ENCODE measurements around the gene GPT2. TPM values are rescaled to one million over a fixed set of nuclear protein-coding genes. Genes with fewer than 3 reads are reported as not detected.

GPT2 gene
- polyA plus RNA-seq, 3 donors, result 0.98 to 1.5 (median 1.4) TPM

DNA sequence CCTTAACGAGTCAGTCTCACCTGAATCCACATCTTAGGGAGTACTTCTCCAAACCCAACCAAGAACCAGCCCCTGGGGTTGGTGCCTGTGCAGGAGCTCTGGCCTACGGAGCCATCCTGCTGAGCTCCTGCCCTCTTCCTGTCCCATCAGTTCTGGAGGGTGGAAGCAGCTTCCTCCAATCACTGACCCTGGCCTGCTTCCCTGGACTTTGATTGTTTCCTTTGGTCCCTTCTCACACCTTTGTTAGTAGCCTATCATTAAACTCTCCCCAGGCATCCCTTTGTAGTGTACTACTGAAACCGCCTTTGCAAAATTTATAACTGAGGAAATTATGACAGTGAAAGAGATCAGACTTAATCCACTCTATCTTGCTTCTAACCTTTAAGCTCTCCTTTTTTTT, 32.0 kb upstream of the GPT2 start:
- no peaks in the 10 kb centered on the region for H4K20me1 ChIP-seq (ENCODE audit: insufficient read depth, low read length)
- no peaks in the 10 kb centered on the region for H3K36me3 ChIP-seq (replicated peaks in 1 of 2; ENCODE audit: control insufficient read depth in 1 of 2, insufficient read depth in 2 of 2, low read length in 2 of 2)
- no peak overlapping the region for H2AFZ ChIP-seq (ENCODE audit: insufficient read depth, low read depth, low read length, poor library complexity, severe bottlenecking)
- Mint-ChIP-seq H3K27me3 (ENCODE audit: low read depth in 3 of 3) (no peaks in the 10 kb centered on the region), H3K4me1 (peaks cover 4% of the 10 kb centered on the region), H3K4me3 (no peak overlapping the region), H3K27ac (peak overlapping the region in 1 of 7 donors; percentile 18), H3K36me3 (no peaks in the 10 kb centered on the region), H3K9me3 (no peaks in the 10 kb centered on the region)
- H3K27ac ChIP-seq (ENCODE audit: low read depth in 1 of 2, low read length in 2 of 2), result no peak overlapping the region
- H3K9me3 ChIP-seq (replicated peaks in 1 of 2; ENCODE audit: control insufficient read depth in 1 of 2, insufficient read depth in 1 of 2, low read length in 2 of 2), result no peaks in the 10 kb centered on the region
- no peaks in the 10 kb centered on the region for H3K4me1 ChIP-seq (ENCODE audit: control insufficient read depth in 1 of 2, insufficient read depth in 2 of 2, low read length in 2 of 2)
- H3K79me2 ChIP-seq (ENCODE audit: insufficient read depth, low read length), result no peaks in the 10 kb centered on the region
- H3K9ac ChIP-seq (ENCODE audit: insufficient read depth, low read length, poor library complexity, severe bottlenecking), result no peak overlapping the region
- no peak for DNase-seq
- no peaks in the 10 kb centered on the region for H3K27me3 ChIP-seq (ENCODE audit: control insufficient read depth in 2 of 2, insufficient read depth in 2 of 2, low read length in 2 of 2)
- intact Hi-C loops (cut with micrococcal nuclease), result loop anchor here in 1 of 2 donors (5.0 kb wide), 1 partner anchor 35 kb away; no protein-coding TSS in a partner anchor
- no peak overlapping the region for H3K4me2 ChIP-seq (replicated peaks; ENCODE audit: extremely low read depth, low read length, poor library complexity, severe bottlenecking)
- 100% methylated on average over 1 of the region's 3 CpGs for WGBS (ENCODE audit: insufficient coverage)
- H3K4me3 ChIP-seq (replicated peaks in 1 of 3; ENCODE audit: low read depth in 2 of 3, low read length in 3 of 3), result no peak overlapping the region
- TF ChIP-seq, protein P1, sequence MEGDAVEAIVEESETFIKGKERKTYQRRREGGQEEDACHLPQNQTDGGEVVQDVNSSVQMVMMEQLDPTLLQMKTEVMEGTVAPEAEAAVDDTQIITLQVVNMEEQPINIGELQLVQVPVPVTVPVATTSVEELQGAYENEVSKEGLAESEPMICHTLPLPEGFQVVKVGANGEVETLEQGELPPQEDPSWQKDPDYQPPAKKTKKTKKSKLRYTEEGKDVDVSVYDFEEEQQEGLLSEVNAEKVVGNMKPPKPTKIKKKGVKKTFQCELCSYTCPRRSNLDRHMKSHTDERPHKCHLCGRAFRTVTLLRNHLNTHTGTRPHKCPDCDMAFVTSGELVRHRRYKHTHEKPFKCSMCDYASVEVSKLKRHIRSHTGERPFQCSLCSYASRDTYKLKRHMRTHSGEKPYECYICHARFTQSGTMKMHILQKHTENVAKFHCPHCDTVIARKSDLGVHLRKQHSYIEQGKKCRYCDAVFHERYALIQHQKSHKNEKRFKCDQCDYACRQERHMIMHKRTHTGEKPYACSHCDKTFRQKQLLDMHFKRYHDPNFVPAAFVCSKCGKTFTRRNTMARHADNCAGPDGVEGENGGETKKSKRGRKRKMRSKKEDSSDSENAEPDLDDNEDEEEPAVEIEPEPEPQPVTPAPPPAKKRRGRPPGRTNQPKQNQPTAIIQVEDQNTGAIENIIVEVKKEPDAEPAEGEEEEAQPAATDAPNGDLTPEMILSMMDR (IDR thresholded peaks at IDR 0.05), result no peak

DNA sequence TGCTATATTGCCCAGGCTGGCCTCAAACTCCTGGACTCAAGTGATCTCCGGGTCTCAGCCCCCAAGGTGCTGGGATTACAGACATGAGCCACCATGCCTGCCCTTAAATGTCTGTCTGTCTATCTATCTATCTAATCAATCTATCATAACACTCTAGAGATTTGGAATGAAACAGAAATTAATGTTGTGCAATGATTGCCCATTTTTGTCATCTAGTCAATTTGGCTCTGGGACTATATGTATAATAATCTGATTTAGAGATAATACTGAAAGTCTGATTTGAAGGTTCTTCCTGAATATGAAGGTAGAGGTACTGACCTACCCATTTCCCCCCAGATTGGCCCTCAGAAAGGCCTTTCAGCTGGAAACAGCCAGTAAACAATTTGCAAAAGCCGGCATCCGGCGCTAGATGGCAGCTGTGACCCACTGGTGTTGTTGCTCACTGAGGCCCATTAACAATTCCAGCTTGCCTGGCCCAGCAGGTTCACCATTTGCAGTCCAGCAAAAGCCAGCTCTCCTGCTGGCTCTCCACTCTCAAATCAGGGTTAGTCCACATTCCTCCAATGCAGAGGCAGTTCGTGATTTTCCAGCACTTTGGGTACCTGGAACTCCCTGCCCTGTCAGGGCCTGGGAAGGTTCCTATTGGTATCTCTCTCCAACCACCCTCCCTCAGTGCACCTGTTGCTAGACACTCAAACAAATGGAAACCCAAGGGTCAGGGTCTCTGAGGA, 30.3 kb upstream of the GPT2 start:
- Histone ChIP-seq H3K9me3 (replicated peaks in 1 of 2; ENCODE audit: control insufficient read depth in 1 of 2, insufficient read depth in 1 of 2, low read length in 2 of 2) (no peaks in the 10 kb centered on the region), H3K4me1 (ENCODE audit: control insufficient read depth in 1 of 2, insufficient read depth in 2 of 2, low read length in 2 of 2) (no peaks in the 10 kb centered on the region), H3K27ac (ENCODE audit: low read depth in 1 of 2, low read length in 2 of 2) (no peak overlapping the region), H3K9ac (ENCODE audit: insufficient read depth, low read length, poor library complexity, severe bottlenecking) (no peak overlapping the region), H2AFZ (ENCODE audit: insufficient read depth, low read depth, low read length, poor library complexity, severe bottlenecking) (peak overlapping the region; percentile 43), H3K4me2 (replicated peaks; ENCODE audit: extremely low read depth, low read length, poor library complexity, severe bottlenecking) (no peak overlapping the region), H3K79me2 (ENCODE audit: insufficient read depth, low read length) (no peaks in the 10 kb centered on the region), H3K36me3 (replicated peaks in 1 of 2; ENCODE audit: control insufficient read depth in 1 of 2, insufficient read depth in 2 of 2, low read length in 2 of 2) (no peaks in the 10 kb centered on the region), H3K4me3 (replicated peaks in 1 of 3; ENCODE audit: low read depth in 2 of 3, low read length in 3 of 3) (no peak overlapping the region), H4K20me1 (ENCODE audit: insufficient read depth, low read length) (no peaks in the 10 kb centered on the region), H3K27me3 (ENCODE audit: control insufficient read depth in 2 of 2, insufficient read depth in 2 of 2, low read length in 2 of 2) (no peaks in the 10 kb centered on the region)
- intact Hi-C loops (cut with micrococcal nuclease), result loop anchor here (1.0 to 5.0 kb wide), 3 partner anchors 33 to 55 kb away; no protein-coding TSS in a partner anchor
- no peaks in the 10 kb centered on the region for H3K9me3 Mint-ChIP-seq
- no peak overlapping the region for H3K4me3 Mint-ChIP-seq
- 13% methylated on average over 4 of the region's 5 CpGs for WGBS (ENCODE audit: insufficient coverage)
- peak; percentile 54 to 78 (median 66) for DNase-seq
- no peak overlapping the region for H3K27ac Mint-ChIP-seq
- peaks cover 6% of the 10 kb centered on the region for H3K4me1 Mint-ChIP-seq
- H3K36me3 Mint-ChIP-seq, result no peaks in the 10 kb centered on the region
- TF ChIP-seq, protein P1 (IDR thresholded peaks at IDR 0.05), result peak; percentile 83
- no peaks in the 10 kb centered on the region for H3K27me3 Mint-ChIP-seq (ENCODE audit: low read depth in 3 of 3)
